Breast epithelium (tissue), 3 donors: ENCODE data around the gene DNAJB12.

Source experiments
- POLR2A ChIP-seq: fragments of 450-650 bp; IDR thresholded peaks from one replicate; pipeline ENCODE4 v1.6.1; 2016; ENCODE audit warnings: antibody characterized with exemption, mild to moderate bottlenecking, moderate library complexity
- TF ChIP-seq, protein P1 (sequence below), 3 donors: fragments of 450-650 bp; IDR thresholded peaks; one replicate each; pipeline ENCODE4 v1.5.1; 2016 to 2017; ENCODE audit warnings: antibody characterized with exemption in 3 of 3, mild to moderate bottlenecking in 3 of 3, moderate library complexity in 3 of 3

DNA sequence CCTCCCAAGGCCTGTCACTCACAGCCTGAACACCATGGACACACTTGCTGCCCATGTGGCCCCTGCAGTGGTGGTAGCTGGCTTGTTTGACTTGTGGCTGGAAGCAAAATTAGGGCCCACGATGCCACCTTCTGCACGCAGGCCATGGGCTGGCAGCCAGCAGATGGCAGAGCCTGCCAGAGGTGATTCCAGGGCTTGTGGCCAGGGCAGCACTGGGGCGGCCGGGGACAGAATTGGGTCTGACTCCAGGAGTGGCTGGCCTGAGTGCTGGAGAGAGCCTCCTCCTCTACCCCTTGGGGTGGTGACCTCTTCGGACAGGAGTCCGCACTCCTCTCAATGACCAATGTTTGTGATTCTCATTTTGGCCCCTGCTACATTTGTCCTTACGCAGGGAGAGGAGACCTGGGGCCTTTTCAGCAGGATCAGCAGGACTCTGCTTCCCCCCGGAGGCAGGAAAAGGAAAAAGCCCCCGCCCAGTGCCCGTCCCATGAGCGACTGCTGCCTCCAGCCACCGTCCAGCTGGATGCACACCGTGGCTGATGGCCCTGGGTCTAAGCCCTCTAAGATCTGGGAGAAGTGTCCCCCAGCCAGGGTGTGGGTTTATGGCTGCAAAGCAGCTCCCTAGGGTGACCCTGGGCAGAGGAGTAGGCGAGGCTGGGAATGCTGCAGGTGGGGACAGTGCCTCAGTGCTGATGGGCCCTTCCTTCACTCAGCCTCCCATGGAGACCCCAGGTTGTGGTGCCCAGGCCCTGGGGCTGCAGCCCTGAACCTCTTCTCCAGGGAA is 26.5 kb downstream of the DNAJB12 start:
- no peak for TF ChIP-seq POLR2A
- TF ChIP-seq, protein P1, sequence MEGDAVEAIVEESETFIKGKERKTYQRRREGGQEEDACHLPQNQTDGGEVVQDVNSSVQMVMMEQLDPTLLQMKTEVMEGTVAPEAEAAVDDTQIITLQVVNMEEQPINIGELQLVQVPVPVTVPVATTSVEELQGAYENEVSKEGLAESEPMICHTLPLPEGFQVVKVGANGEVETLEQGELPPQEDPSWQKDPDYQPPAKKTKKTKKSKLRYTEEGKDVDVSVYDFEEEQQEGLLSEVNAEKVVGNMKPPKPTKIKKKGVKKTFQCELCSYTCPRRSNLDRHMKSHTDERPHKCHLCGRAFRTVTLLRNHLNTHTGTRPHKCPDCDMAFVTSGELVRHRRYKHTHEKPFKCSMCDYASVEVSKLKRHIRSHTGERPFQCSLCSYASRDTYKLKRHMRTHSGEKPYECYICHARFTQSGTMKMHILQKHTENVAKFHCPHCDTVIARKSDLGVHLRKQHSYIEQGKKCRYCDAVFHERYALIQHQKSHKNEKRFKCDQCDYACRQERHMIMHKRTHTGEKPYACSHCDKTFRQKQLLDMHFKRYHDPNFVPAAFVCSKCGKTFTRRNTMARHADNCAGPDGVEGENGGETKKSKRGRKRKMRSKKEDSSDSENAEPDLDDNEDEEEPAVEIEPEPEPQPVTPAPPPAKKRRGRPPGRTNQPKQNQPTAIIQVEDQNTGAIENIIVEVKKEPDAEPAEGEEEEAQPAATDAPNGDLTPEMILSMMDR (IDR thresholded peaks at IDR 0.05), result peak in 2 of 3 donors; percentile 36 to 49
